H1 (cell line): ENCODE data around the gene STK11IP.

Experiments
- EZH2 ChIP-seq: fragments of 200-600 bp; sonication (generic); IDR thresholded peaks from 2 replicates; pipeline ENCODE4 v1.7.1; 2012; ENCODE audit warnings: low read depth, mild to moderate bottlenecking, moderate library complexity, low read length, inconsistent platforms; ENCODE audit not compliant: severe bottlenecking
- JUN ChIP-seq: IDR thresholded peaks from 2 replicates; pipeline ENCODE4 v1.6.1; 2011; ENCODE audit warnings: low read depth, mild to moderate bottlenecking, improper control_type of control experiment, low read length
- PHF8 ChIP-seq: fragments of 200-600 bp; sonication (generic); conservative IDR thresholded peaks from 2 replicates; pipeline ENCODE4 v1.7.1; 2012; ENCODE audit warnings: low read depth, mild to moderate bottlenecking, inconsistent platforms, low read length, moderate library complexity
- POLR2A ChIP-seq, 2 experiments: IDR thresholded peaks; 1 replicate in 1 of 2; 2 replicates in 1 of 2; pipeline ENCODE4 v1.6.1; 2011; ENCODE audit warnings: low read depth in 2 of 2, low read length in 2 of 2, mild to moderate bottlenecking in 2 of 2; ENCODE audit errors: control extremely low read depth in 1 of 2
- POLR2AphosphoS5 ChIP-seq: IDR thresholded peaks from 2 replicates; pipeline ENCODE4 v1.6.1; 2011; ENCODE audit warnings: low read depth, low read length
- TCF12 ChIP-seq: IDR thresholded peaks from 2 replicates; pipeline ENCODE4 v1.6.1; 2011; ENCODE audit warnings: low read depth, mild to moderate bottlenecking, low read length
- YY1 ChIP-seq: IDR thresholded peaks from 2 replicates; pipeline ENCODE4 v1.6.1; 2011; ENCODE audit warnings: low read depth, mild to moderate bottlenecking, low read length
- TF ChIP-seq, protein P1 (sequence below), 3 experiments: IDR thresholded peaks; 1 replicate in 2 of 3; 2 replicates in 1 of 3; pipeline versions ENCODE4 v1.5.1 to v1.6.1; 2011; ENCODE audit warnings: low read length in 3 of 3, mild to moderate bottlenecking in 3 of 3, inconsistent platforms in 2 of 3, low read depth in 1 of 3, moderate library complexity in 1 of 3; ENCODE audit not compliant: insufficient read depth in 1 of 3; ENCODE audit errors: control extremely low read depth in 1 of 3

GRCh38 chr2:219638217-219638947 lies 40.7 kb downstream of the STK11IP start:
- TF ChIP-seq POLR2AphosphoS5 = no peak
- no peak for TF ChIP-seq YY1
- TF ChIP-seq POLR2A (IDR thresholded peaks at IDR 0.05; ENCODE audit: control extremely low read depth in 1 of 2, low read depth in 2 of 2, low read length in 2 of 2) = no peak
- TF ChIP-seq, protein P1, sequence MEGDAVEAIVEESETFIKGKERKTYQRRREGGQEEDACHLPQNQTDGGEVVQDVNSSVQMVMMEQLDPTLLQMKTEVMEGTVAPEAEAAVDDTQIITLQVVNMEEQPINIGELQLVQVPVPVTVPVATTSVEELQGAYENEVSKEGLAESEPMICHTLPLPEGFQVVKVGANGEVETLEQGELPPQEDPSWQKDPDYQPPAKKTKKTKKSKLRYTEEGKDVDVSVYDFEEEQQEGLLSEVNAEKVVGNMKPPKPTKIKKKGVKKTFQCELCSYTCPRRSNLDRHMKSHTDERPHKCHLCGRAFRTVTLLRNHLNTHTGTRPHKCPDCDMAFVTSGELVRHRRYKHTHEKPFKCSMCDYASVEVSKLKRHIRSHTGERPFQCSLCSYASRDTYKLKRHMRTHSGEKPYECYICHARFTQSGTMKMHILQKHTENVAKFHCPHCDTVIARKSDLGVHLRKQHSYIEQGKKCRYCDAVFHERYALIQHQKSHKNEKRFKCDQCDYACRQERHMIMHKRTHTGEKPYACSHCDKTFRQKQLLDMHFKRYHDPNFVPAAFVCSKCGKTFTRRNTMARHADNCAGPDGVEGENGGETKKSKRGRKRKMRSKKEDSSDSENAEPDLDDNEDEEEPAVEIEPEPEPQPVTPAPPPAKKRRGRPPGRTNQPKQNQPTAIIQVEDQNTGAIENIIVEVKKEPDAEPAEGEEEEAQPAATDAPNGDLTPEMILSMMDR (IDR thresholded peaks at IDR 0.05; ENCODE audit: control extremely low read depth in 1 of 3, insufficient read depth in 1 of 3, low read depth in 1 of 3, low read length in 3 of 3) = peak in 2 of 3 experiments; percentile 65; a peak in 3 of 4 replicates
- TF ChIP-seq JUN = no peak
- TF ChIP-seq PHF8 = no peak
- no peak for TF ChIP-seq TCF12
- no peak for TF ChIP-seq EZH2
